ENCODE results near the gene HCRT.

HCRT gene

DNA sequence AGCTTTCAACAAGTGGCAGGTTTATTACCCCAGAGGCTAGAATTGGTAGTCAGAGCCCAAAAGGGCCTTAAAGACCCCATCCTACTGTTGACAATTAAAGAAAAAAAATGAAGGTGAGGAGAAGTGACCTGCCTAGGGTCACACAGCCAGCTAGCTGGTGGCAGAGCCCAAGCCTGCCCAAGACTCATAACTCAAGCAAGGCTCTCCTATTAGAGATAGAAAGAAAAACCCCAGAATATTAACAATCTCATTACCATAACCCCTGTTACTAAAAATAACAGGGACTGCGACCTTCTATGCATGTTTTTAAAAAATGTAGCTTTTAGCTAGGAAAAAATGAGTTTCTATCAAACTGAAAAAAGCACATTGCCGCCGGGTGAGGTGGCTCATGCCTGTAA is 48.6 kb downstream of the HCRT start:
- no peak for DNase-seq

GRCh38 chr17:42135664-42136653 is 49.3 kb downstream of the HCRT start:
- peak; percentile 62 for DNase-seq

DNA sequence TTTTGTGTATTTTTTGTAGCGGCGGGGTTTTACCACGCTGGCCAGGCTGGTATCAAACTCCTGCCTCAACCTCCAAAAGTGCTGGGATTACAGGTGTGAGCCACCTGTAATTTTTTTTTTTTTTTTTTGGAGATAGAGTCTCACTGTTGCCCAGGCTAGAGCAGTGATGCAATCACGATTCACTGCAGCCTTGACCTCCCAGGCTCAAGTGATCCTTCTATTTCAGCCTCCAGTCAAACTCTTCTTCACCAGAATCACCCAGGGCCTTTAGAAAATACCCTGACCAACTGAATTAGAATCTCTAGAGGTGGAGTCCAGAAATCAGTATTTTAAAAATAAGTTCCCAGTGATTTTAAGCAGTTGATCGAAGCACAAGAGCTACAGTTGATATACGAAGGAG is 50.1 kb downstream of the HCRT start:
- DNase-seq: no peak

Data from fibroblast of skin of right biceps (primary cell).